Trophoblast cell (in vitro differentiated cells and primary cell): ENCODE measurements around the gene SLC4A2.
A peak's percentile ranks its signal among the peaks of the same experiment; 100 is the strongest.

Source experiments
- DNase-seq, 2 donors: peaks; one replicate each; pipeline ENCODE4 v3.0.0-alpha.2; 2016
- H2AFZ ChIP-seq: 2 replicates; pipeline ENCODE4 v1.6.1; 2013; ENCODE audit warnings: low read length, moderate library complexity, mild to moderate bottlenecking; ENCODE audit not compliant: insufficient read depth, poor library complexity
- H2AK5ac ChIP-seq: 2 replicates; pipeline ENCODE4 v1.6.1; 2013; ENCODE audit warnings: mild to moderate bottlenecking, low read length
- H2BK120ac ChIP-seq: 2 replicates; pipeline ENCODE4 v1.6.1; 2013; ENCODE audit warnings: low read length, mild to moderate bottlenecking, moderate library complexity; ENCODE audit not compliant: insufficient read depth, poor library complexity
- H2BK12ac ChIP-seq: 2 replicates; pipeline ENCODE4 v1.6.1; 2013; ENCODE audit warnings: mild to moderate bottlenecking, low read length, moderate library complexity
- H2BK5ac ChIP-seq: 2 replicates; pipeline ENCODE4 v1.6.1; 2013; ENCODE audit warnings: low read length, low read depth, moderate library complexity, mild to moderate bottlenecking; ENCODE audit not compliant: poor library complexity
- H3K14ac ChIP-seq: 2 replicates; pipeline ENCODE4 v1.6.1; 2013; ENCODE audit warnings: mild to moderate bottlenecking, low read length
- H3K18ac ChIP-seq: 2 replicates; pipeline ENCODE4 v1.6.1; 2013; ENCODE audit warnings: mild to moderate bottlenecking, low read length
- H3K23ac ChIP-seq: 2 replicates; pipeline ENCODE4 v1.6.1; 2013; ENCODE audit warnings: low read length
- H3K27ac ChIP-seq: 2 replicates; pipeline ENCODE4 v1.5.1; 2013; ENCODE audit warnings: low read depth, mild to moderate bottlenecking, inconsistent platforms, low read length, moderate library complexity
- H3K27me3 ChIP-seq: 2 replicates; pipeline ENCODE4 v1.6.1; 2013; ENCODE audit warnings: inconsistent platforms, mild to moderate bottlenecking, low read length, moderate library complexity; ENCODE audit not compliant: insufficient read depth
- H3K36me3 ChIP-seq, 2 experiments: 1 replicate in 1 of 2; 2 replicates in 1 of 2; pipeline ENCODE4 v1.6.1; 2013; ENCODE audit warnings: low read length in 2 of 2, mild to moderate bottlenecking in 2 of 2, moderate library complexity in 1 of 2; ENCODE audit not compliant: insufficient read depth in 2 of 2, control insufficient read depth in 1 of 2
- H3K4ac ChIP-seq: 2 replicates; pipeline ENCODE4 v1.6.1; 2013; ENCODE audit warnings: low read depth, mild to moderate bottlenecking, low read length, moderate library complexity
- H3K4me1 ChIP-seq, 2 experiments: 1 replicate in 1 of 2; 2 replicates in 1 of 2; pipeline ENCODE4 v1.6.1; 2013; ENCODE audit warnings: low read length in 2 of 2, mild to moderate bottlenecking in 2 of 2, moderate library complexity in 1 of 2; ENCODE audit not compliant: insufficient read depth in 2 of 2, control insufficient read depth in 1 of 2
- H3K4me2 ChIP-seq: 2 replicates; pipeline ENCODE4 v1.6.1; 2013; ENCODE audit warnings: inconsistent platforms, mild to moderate bottlenecking, low read length, moderate library complexity
- H3K4me3 ChIP-seq: 2 replicates; pipeline ENCODE4 v1.5.1; 2013; ENCODE audit warnings: mild to moderate bottlenecking, low read depth, low read length, inconsistent platforms
- H3K79me1 ChIP-seq: one replicate; pipeline ENCODE4 v1.6.1; 2013; ENCODE audit warnings: low read length
- H3K79me2 ChIP-seq: 2 replicates; pipeline ENCODE4 v1.6.1; 2013; ENCODE audit warnings: low read length, mild to moderate bottlenecking; ENCODE audit not compliant: control insufficient read depth, insufficient read depth, poor library complexity
- H3K9ac ChIP-seq: 2 replicates; pipeline ENCODE4 v1.6.1; 2013; ENCODE audit warnings: mild to moderate bottlenecking, low read length
- H3K9me3 ChIP-seq: 2 replicates; pipeline ENCODE4 v1.6.1; 2013; ENCODE audit warnings: low read depth, mild to moderate bottlenecking, control low read depth, inconsistent platforms, low read length; ENCODE audit not compliant: insufficient read depth
- H4K12ac ChIP-seq: 2 replicates; pipeline ENCODE4 v1.6.1; 2013; ENCODE audit warnings: low read depth, mild to moderate bottlenecking, low read length, moderate library complexity
- H4K8ac ChIP-seq: 2 replicates; pipeline ENCODE4 v1.6.1; 2013; ENCODE audit warnings: low read depth, mild to moderate bottlenecking, low read length, moderate library complexity
- H4K91ac ChIP-seq: one replicate; pipeline ENCODE4 v1.6.1; 2013; ENCODE audit warnings: low read depth, mild to moderate bottlenecking, low read length, moderate library complexity
- WGBS: extraction: QIAGEN DNeasy Blood & Tissue Kit; methylation state at CpG from one replicate; pipeline ENCODE4 v1.1.7; 2013; ENCODE audit warnings: missing lambda C conversion rate; ENCODE audit not compliant: insufficient read length, insufficient coverage; ENCODE audit errors: extremely low coverage; 5-methylcytosine and 5-hydroxymethylcytosine counted together

Gene SLC4A2

DNA sequence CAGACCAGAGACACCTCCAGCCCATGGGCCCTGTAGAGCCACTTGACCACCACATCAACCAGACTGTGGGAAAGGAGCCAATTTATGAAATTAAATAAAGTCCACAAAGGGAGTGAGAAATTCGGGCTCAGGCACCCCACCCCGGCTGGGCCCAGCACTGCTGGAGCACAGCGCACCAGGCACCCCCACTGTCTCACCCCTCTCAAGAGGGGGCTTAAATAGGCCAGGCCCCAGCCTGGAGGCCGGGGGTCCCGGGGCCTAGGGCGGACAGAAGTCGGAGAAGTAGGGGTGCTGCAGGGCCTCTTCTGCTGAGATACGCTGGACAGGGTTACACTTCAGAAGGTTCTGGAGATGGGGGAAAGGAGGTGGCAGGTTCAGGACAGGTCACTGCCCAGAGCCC is 5.6 kb upstream of the SLC4A2 start:
- no peak overlapping the region for H3K9ac ChIP-seq
- H2BK5ac ChIP-seq = no peak overlapping the region
- peaks cover 20 to 23% of the 10 kb centered on the region in 2 experiments for H3K4me1 ChIP-seq
- H2AFZ ChIP-seq = no peak overlapping the region
- H3K9me3 ChIP-seq = peaks cover 3% of the 10 kb centered on the region
- H3K79me2 ChIP-seq = peaks cover 6% of the 10 kb centered on the region
- no peak for DNase-seq
- no peak overlapping the region for H3K4me3 ChIP-seq
- no peak overlapping the region for H3K4me2 ChIP-seq
- peaks cover 8% of the 10 kb centered on the region for H3K27me3 ChIP-seq
- H2BK120ac ChIP-seq = no peak overlapping the region
- peaks cover 0 to 4% of the 10 kb centered on the region in 2 experiments for H3K36me3 ChIP-seq
- no peak overlapping the region for H3K4ac ChIP-seq
- H3K79me1 ChIP-seq = peaks cover 13% of the 10 kb centered on the region
- no peak overlapping the region for H4K8ac ChIP-seq
- WGBS = no CpG with 5 or more reads among the region's 8 CpGs
- no peak overlapping the region for H3K23ac ChIP-seq
- no peak overlapping the region for H4K91ac ChIP-seq
- H4K12ac ChIP-seq = no peak overlapping the region
- H2BK12ac ChIP-seq = no peak overlapping the region
- H3K14ac ChIP-seq = no peak overlapping the region
- no peak overlapping the region for H3K18ac ChIP-seq
- no peak overlapping the region for H3K27ac ChIP-seq
- no peak overlapping the region for H2AK5ac ChIP-seq

DNA sequence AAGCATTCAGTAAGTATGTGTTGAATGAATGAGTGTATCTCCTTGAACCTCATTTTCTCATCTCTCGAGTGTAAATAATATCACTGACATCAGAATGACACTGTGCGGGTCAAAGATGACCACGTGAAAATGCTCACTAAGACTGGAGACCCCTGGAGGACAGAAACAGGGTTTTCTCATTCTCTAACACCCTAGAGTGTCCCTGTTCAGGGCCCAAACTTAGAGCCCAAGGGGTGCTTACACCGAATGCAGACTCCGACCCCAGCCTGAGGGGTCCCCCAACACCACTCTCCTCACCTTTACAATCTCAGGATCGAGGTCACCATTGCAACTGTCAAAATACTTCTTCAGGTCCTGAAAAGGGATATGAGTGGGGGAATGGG is 3.1 kb upstream of the SLC4A2 start:
- H3K4ac ChIP-seq = no peak overlapping the region
- H4K91ac ChIP-seq = no peak overlapping the region
- no peak overlapping the region for H3K4me3 ChIP-seq
- no peak overlapping the region for H2BK5ac ChIP-seq
- H3K9me3 ChIP-seq = no peaks in the 10 kb centered on the region
- no peak overlapping the region for H3K18ac ChIP-seq
- H3K79me1 ChIP-seq = peaks cover 31% of the 10 kb centered on the region
- DNase-seq = no peak
- peaks cover 0 to 4% of the 10 kb centered on the region in 2 experiments for H3K36me3 ChIP-seq
- no peak overlapping the region for H3K23ac ChIP-seq
- H4K12ac ChIP-seq = no peak overlapping the region
- no peak overlapping the region for H3K9ac ChIP-seq
- H2AFZ ChIP-seq = no peak overlapping the region
- no peak overlapping the region for H2BK12ac ChIP-seq
- no CpG with 5 or more reads among the region's 6 CpGs for WGBS
- H3K4me1 ChIP-seq = peaks cover 31 to 33% of the 10 kb centered on the region in 2 experiments
- no peak overlapping the region for H2AK5ac ChIP-seq
- no peak overlapping the region for H3K14ac ChIP-seq
- no peak overlapping the region for H3K4me2 ChIP-seq
- H3K79me2 ChIP-seq = peaks cover 20% of the 10 kb centered on the region
- no peak overlapping the region for H2BK120ac ChIP-seq
- peak overlapping the region; percentile 11 for H4K8ac ChIP-seq
- H3K27ac ChIP-seq = no peak overlapping the region
- H3K27me3 ChIP-seq = no peaks in the 10 kb centered on the region

DNA sequence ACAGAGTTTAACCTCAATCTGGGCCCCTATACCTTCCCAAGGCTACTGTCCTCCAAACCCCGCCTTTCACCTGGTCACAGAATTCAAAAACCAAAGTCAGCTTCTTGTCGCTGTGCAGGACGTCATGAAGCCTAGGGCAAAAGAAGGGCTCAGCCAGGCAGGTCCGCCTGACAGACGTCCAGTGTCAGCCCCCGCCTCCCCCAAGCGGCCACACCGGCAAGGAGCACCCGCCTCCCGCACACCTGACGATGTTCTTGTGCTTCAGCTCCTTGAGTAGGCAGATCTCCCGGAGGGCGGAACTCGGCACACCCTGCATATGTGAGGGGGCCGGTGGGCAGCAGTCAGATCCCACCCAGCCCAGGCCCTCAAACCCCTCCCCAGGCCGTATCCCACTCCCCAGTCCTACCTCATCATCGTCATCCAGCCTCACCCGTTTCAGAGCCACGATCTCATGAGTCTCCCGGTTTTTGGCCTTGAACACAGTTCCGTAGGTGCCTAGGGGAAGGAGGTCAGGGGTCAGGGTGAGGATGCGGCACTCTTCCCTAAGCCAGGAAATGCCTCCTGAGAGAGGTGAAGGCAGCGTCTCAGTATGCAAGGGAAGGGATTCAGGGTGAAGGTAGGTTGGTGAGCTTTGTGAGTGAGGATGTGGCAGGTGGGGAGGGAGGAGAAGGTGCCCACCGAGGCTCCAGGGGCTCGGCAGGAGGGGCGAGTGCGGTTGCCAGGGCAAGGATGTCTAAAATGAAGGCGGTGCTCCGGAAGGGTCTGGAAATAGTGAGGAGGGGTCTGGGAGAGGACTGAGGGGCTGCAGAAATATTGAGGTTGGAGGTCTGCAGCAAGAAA is 2.5 kb upstream of the SLC4A2 start:
- peak overlapping the region; percentile 70 for H4K91ac ChIP-seq
- peak overlapping the region; percentile 24 for H2AFZ ChIP-seq
- no peak overlapping the region for H2BK12ac ChIP-seq
- H3K9me3 ChIP-seq = no peaks in the 10 kb centered on the region
- no peak overlapping the region for H3K4ac ChIP-seq
- H3K4me3 ChIP-seq = peak overlapping the region; percentile 63
- peak overlapping the region; percentile 1 for H3K18ac ChIP-seq
- H3K27me3 ChIP-seq = no peaks in the 10 kb centered on the region
- peaks cover 23% of the 10 kb centered on the region for H3K79me2 ChIP-seq
- H2AK5ac ChIP-seq = no peak overlapping the region
- no peak overlapping the region for H2BK120ac ChIP-seq
- H3K14ac ChIP-seq = peak overlapping the region; percentile 5
- peak overlapping the region; percentile 63 for H4K8ac ChIP-seq
- H3K4me1 ChIP-seq = peaks cover 37 to 39% of the 10 kb centered on the region in 2 experiments
- no peak overlapping the region for H3K23ac ChIP-seq
- peak overlapping the region; percentile 6 for H3K9ac ChIP-seq
- peak overlapping the region; percentile 27 for H2BK5ac ChIP-seq
- peaks cover 1 to 5% of the 10 kb centered on the region in 2 experiments for H3K36me3 ChIP-seq
- peaks cover 33% of the 10 kb centered on the region for H3K79me1 ChIP-seq
- WGBS = no CpG with 5 or more reads among the region's 29 CpGs
- peak; percentile 66 to 68 for DNase-seq
- peak overlapping the region; percentile 90 for H3K4me2 ChIP-seq
- H4K12ac ChIP-seq = no peak overlapping the region
- H3K27ac ChIP-seq = no peak overlapping the region

DNA sequence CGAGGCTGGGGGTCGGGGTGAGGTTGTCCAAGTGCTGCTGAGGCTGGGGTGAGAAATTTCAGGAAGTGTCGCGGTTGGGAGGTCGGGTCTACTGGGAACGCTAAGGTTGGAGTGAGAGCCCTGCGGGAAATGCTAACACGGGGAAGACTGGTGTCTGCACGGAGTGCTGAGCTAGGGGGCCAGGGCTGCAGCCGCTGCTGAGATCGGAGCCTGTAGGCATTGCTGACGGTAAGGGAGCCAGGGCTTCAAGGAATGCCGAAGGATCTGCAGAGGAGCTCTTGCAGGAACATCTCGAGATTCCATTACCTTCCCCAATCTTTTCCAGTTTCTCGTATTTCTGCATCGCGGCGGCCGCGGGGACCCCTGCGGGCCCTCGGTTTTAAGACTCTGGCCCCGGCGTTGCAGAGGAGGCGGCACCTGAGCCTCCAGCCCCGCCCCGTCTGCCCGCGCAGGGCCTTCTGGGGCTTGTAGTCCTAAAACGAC is 1.8 kb upstream of the SLC4A2 start, which contains the start of gene CDK5:
TSS of gene CDK5 (minus strand) at position 392 of the 483 bp plus-strand sequence. CDS start at position 343, 49 bp downstream.
- Histone ChIP-seq H3K36me3 (peaks cover 3 to 6% of the 10 kb centered on the region in 2 experiments), H2BK120ac (peak within 1 kb of the TSS; percentile 69), H2BK5ac (peak within 1 kb of the TSS; percentile 81), H3K9me3 (no peaks in the 10 kb centered on the region), H3K14ac (peak within 1 kb of the TSS; percentile 87), H3K9ac (peak within 1 kb of the TSS; percentile 75), H3K27ac (peak within 1 kb of the TSS; percentile 84), H3K4me1 (peaks cover 44% of the 10 kb centered on the region in 2 experiments), H3K4me2 (peak within 1 kb of the TSS; percentile 90), H3K79me2 (peaks cover 25% of the 10 kb centered on the region), H4K12ac (peak within 1 kb of the TSS; percentile 82), H2BK12ac (peak within 1 kb of the TSS; percentile 37), H4K91ac (peak within 1 kb of the TSS; percentile 88), H3K79me1 (peaks cover 37% of the 10 kb centered on the region), H3K4me3 (peak within 1 kb of the TSS; percentile 63), H2AK5ac (peak within 1 kb of the TSS; percentile 82), H2AFZ (peak within 1 kb of the TSS; percentile 58), H3K27me3 (no peaks in the 10 kb centered on the region), H3K23ac (no peak within 1 kb of the TSS), H3K4ac (peak within 1 kb of the TSS; percentile 48), H4K8ac (peak within 1 kb of the TSS; percentile 95), H3K18ac (peak within 1 kb of the TSS; percentile 77)
- no peak for DNase-seq
- WGBS = no CpG with 5 or more reads among the region's 30 CpGs
